ENCODE data around the gene MTA2. TPM values are rescaled to one million over a fixed set of nuclear protein-coding genes. Genes with fewer than 3 reads are reported as not detected.

MTA2 gene
- total and polyA plus RNA-seq, 10 of the 15 experiments (the other 5 are each of a cell fraction or from before 2014, with no cell fraction given), result 6.7 to 201 (median 113) TPM

- ATAC-seq, result peak; percentile 80
- CTCF ChIA-PET, result interaction anchor here (0.6 to 2.0 kb wide), 9 partner anchors 18 to 95 kb away, joined by 3 to 7 read pairs (median 3); partner anchors contain the start of genes C11orf98, CSKMT, EEF1G and LBHD1
- Histone ChIP-seq H3K4me1 (ENCODE audit: control insufficient read depth, insufficient read depth, low read length) (peaks cover 19% of the 10 kb centered on the region), H3K27me3 (replicated peaks in 1 of 2; ENCODE audit: control insufficient read depth in 2 of 2, insufficient read depth in 2 of 2, low read length in 1 of 2) (no peaks in the 10 kb centered on the region), H3K36me3 (ENCODE audit: control insufficient read depth in 2 of 2, insufficient read depth in 2 of 2, low read length in 1 of 2) (peaks cover 27 to 47% of the 10 kb centered on the region in 2 experiments), H3K9ac (ENCODE audit: control insufficient read depth, insufficient read depth, low read length) (peak overlapping the region; percentile 99), H3K79me2 (ENCODE audit: control insufficient read depth, insufficient read depth, low read length) (peaks cover 40% of the 10 kb centered on the region), H3K9me3 (replicated peaks; ENCODE audit: control insufficient read depth, insufficient read depth, low read length) (no peaks in the 10 kb centered on the region), H4K20me1 (ENCODE audit: control insufficient read depth, insufficient read depth) (no peaks in the 10 kb centered on the region; the same call in 1 of the 2 replicates), H3K27ac (ENCODE audit: control insufficient read depth, insufficient read depth) (peak overlapping the region; percentile 97), H3K4me3 (peak overlapping the region; percentile 91), H3K4me2 (ENCODE audit: control insufficient read depth, insufficient read depth) (peak overlapping the region; percentile 99), H2AFZ (ENCODE audit: control insufficient read depth, low read depth, low read length) (no peak overlapping the region)
- peak; percentile 98 for DNase-seq (ENCODE audit: low read depth, low spot score)
- intact Hi-C loops (cut with micrococcal nuclease; ENCODE audit: unreplicated experiment) (loop anchor here (1.0 to 10.0 kb wide), 2 partner anchors 8 to 236 kb away; partner anchors contain the start of genes STX5, TEX54, TUT1 and WDR74), in situ Hi-C loops (cut with MboI) (no loop called here)
- POLR2A ChIA-PET, result interaction anchor here (0.5 to 1.6 kb wide), 16 partner anchors 12 to 258 kb away, joined by 3 to 12 read pairs (median 4); partner anchors contain the start of genes C11orf98, CSKMT, EEF1G and GANAB
- WGBS (ENCODE audit: insufficient coverage, insufficient replicate concordance, low lambda C conversion rate, missing lambda C conversion rate), result 2% methylated on average over 7 of the region's 7 CpGs
- RAD21 ChIA-PET (ENCODE audit: unreplicated experiment), result interaction anchor here (0.6 to 3.9 kb wide), 9 partner anchors 7 to 174 kb away, joined by 3 to 36 read pairs (median 4); partner anchors contain the start of genes B3GAT3, C11orf98, CSKMT and EEF1G
- BruUV-seq (replicated peaks), result no TSS peak
- FAIRE-seq, result peak; percentile 99
- SMC1A ChIA-PET (ENCODE audit: uncharacterized antibody, unreplicated experiment), result interaction anchor here (0.7 to 3.1 kb wide), 12 partner anchors 7 to 109 kb away, joined by 3 to 30 read pairs (median 4); partner anchors contain the start of genes C11orf98 and TUT1
- peak; percentile 80; the same call in 1 of the 2 replicates for TF ChIP-seq NBN (IDR thresholded peaks at IDR 0.05)
- TF ChIP-seq ELK1 (IDR thresholded peaks at IDR 0.05; ENCODE audit: low read depth, low read length), result no peak; the same call in 1 of the 2 replicates
- TF ChIP-seq PBX3 (IDR thresholded peaks at IDR 0.05; ENCODE audit: insufficient replicate concordance, low read depth, low read length), result no peak
- TF ChIP-seq WRNIP1 (IDR thresholded peaks at IDR 0.05; ENCODE audit: borderline replicate concordance, low read depth, low read length), result no peak
- no peak for TF ChIP-seq TARDBP (IDR thresholded peaks at IDR 0.05; ENCODE audit: borderline replicate concordance)
- TF ChIP-seq, protein P1, sequence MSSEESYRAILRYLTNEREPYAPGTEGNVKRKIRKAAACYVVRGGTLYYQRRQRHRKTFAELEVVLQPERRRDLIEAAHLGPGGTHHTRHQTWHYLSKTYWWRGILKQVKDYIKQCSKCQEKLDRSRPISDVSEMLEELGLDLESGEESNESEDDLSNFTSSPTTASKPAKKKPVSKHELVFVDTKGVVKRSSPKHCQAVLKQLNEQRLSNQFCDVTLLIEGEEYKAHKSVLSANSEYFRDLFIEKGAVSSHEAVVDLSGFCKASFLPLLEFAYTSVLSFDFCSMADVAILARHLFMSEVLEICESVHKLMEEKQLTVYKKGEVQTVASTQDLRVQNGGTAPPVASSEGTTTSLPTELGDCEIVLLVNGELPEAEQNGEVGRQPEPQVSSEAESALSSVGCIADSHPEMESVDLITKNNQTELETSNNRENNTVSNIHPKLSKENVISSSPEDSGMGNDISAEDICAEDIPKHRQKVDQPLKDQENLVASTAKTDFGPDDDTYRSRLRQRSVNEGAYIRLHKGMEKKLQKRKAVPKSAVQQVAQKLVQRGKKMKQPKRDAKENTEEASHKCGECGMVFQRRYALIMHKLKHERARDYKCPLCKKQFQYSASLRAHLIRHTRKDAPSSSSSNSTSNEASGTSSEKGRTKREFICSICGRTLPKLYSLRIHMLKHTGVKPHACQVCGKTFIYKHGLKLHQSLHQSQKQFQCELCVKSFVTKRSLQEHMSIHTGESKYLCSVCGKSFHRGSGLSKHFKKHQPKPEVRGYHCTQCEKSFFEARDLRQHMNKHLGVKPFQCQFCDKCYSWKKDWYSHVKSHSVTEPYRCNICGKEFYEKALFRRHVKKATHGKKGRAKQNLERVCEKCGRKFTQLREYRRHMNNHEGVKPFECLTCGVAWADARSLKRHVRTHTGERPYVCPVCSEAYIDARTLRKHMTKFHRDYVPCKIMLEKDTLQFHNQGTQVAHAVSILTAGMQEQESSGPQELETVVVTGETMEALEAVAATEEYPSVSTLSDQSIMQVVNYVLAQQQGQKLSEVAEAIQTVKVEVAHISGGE (CRISPR knock-in tag; IDR thresholded peaks at IDR 0.05), result no peak
- no peak for TF ChIP-seq BRCA1 (IDR thresholded peaks at IDR 0.05; ENCODE audit: low read depth, low read length)
- no peak for TF ChIP-seq SREBF1 (IDR thresholded peaks at IDR 0.05; ENCODE audit: low read length)
- no peak for TF ChIP-seq SRF (IDR thresholded peaks at IDR 0.05; ENCODE audit: low read depth in 2 of 2, low read length in 2 of 2)
- no peak for TF ChIP-seq ZNF217 (IDR thresholded peaks at IDR 0.05)
- TF ChIP-seq YBX1 (IDR thresholded peaks at IDR 0.05), result peak; percentile 54; the same call in 1 of the 2 replicates
- peak; percentile 92 for TF ChIP-seq CBFB (IDR thresholded peaks at IDR 0.05; ENCODE audit: low read depth)
- no peak for TF ChIP-seq KDM1A (IDR thresholded peaks at IDR 0.05; ENCODE audit: borderline replicate concordance)
- no peak for TF ChIP-seq JUNB (IDR thresholded peaks at IDR 0.05)
- no peak for TF ChIP-seq SMAD5 (IDR thresholded peaks at IDR 0.05; ENCODE audit: low read depth)
- TF ChIP-seq RAD51 (IDR thresholded peaks at IDR 0.05), result no peak; the same call in 1 of the 2 replicates
- TF ChIP-seq YY1 (IDR thresholded peaks at IDR 0.05; ENCODE audit: low read depth, low read length), result peak; percentile 63
- TF ChIP-seq IRF4 (IDR thresholded peaks at IDR 0.05; ENCODE audit: low read depth, low read length), result no peak
- no peak for TF ChIP-seq NFIC (IDR thresholded peaks at IDR 0.05; ENCODE audit: low read depth, low read length)
These were observed 2.5 kb downstream of the MTA2 start for GRCh38 chr11:62599069-62599696.

Data from GM12878 (cell line).